G401 (cell line): ENCODE data around the gene FAM83F. TPM values are rescaled to one million over a fixed set of nuclear protein-coding genes. Genes with fewer than 3 reads are reported as not detected.

Experiments
- DNase-seq: peaks from one replicate; pipeline ENCODE4 v3.0.0-alpha.2; 2015; ENCODE audit warnings: low spot score
- in situ Hi-C: cut with HindIII; loops from 2 replicates; pipeline ENCODE4 v1.10.0; 2016; ENCODE audit warnings: low sequenced_read_pairs, mixed read lengths
- total RNA-seq: library from RNA; depleted of rRNA; stranded (reverse); fragments of >200 nt; shearing (Covaris generic); gene quantifications from 2 replicates; pipeline ENCODE4 v1.2.3, GENCODE V29; 2014; rRNA removed

The FAM83F gene
- total RNA-seq, 1 experiment from 2014 or later = 0.27 TPM

DNA sequence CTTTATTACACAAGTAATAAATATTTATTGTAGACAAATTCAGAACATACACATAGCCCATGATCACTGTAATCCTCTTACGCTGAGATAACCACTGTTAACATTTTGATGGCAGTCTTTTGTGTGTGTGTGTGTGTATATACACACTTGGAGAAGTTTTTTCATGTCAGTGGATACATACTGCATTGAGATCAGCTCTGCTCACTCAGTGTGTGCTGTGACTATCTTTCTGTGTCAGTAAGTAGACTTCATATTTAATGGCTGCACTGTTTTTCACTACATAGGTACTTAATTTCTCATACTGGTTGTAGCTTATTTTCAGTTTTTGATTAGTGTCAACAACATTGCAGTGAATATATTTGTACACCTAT is 82.9 kb downstream of the FAM83F start:
- in situ Hi-C loops = no loop called here
- DNase-seq = no peak

DNA sequence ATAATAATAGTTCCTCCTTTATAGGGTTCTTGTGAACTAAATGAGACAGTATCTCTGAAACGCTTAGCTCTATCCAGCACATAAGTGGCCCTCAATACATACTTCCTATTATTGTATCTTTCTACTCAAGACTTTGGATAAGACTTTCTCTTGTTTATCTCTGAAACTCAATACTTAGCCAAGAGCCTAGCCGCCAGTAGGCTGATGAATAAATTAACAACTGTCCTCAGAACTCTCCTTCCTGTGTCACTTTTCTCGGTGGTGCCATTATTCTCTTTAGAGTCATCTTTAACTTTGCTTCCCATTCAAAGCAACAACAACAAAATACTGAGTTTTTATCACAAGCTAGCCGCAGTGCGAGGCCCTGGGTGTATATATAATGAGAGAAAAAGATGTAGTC is 86.9 kb downstream of the FAM83F start:
- no peak for DNase-seq
- in situ Hi-C loops = no loop called here

DNA sequence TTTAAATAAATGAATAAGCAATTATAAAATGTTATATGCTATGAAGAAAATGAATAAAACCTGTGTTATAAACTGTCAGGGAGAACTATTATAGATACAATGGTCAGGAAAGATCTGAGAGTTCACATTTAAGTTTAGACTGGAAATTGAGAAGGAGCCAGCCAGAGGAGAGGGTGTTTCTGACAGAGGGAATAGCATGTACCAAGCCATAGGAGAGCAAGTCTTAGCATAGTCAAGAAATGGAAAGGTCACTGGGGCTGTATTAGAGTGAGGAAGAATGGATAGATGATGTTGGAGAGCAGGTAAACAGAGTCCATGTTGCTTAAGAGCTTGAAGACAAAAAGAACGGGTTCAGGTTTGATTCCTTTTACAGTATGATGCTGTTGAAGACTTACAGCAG is 87.4 kb downstream of the FAM83F start:
- in situ Hi-C loops = no loop called here
- DNase-seq = no peak

DNA sequence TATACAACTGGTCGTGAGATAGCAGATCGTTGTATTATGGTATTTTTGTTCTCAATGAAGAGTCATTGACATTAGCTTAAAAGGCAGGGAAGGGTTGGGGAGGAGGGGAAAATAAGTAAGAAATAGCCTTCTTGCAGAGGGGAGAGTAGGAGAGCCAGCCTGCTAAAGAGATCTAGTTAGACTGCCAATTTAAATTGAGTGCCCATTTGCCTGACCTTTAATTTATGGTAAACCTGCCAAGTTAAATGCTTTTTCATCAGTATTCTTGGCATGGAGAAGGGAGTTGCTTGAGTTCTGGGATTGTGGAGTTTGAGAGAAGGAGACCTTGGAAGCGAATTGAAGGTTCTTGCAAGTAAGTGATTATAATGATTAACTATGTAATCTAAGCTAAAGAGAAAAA is 89.0 kb downstream of the FAM83F start:
- no peak for DNase-seq
- in situ Hi-C loops = no loop called here

DNA sequence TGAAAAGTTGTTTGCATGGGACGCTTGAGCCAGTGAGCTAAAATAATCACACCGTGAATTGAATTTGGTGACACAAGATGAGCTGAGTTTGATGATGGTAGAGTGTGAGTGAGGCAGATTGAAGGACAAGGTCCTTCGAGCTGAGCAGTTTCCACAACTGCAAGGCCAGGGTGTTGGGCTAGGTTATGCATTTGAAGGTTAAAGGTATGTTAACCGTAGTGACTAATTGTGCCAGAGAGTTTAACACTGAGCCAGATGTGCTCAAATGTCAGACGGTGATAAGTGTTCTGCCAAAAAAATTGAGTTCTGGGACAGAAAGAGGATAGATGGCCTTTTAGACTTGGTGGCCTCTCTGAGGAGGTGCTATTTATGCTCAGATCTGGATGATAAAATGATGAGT is 89.5 kb downstream of the FAM83F start:
- DNase-seq = no peak
- in situ Hi-C loops = no loop called here

DNA sequence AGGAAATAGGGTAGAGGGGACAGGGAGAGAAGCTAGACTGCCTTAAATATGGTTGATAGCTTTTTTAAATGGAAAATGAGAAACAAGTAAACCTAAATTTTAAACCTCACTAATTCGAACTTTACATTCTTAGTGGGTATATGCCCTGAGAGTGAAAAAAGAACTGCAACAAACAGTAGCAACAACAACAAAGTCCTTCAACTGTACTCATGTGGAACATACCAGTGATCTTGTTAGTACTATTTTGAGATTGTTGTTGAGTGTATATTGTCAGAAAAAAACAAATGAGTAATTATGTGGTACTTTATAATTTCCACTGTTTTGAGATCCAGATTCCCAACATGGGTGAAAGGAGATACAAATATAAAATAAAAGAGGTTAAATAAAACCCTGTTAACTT is 94.1 kb downstream of the FAM83F start:
- in situ Hi-C loops = no loop called here
- DNase-seq = no peak

Other genes starting within 250 kb of the FAM83F start
- not detected in 2 replicates for gene ENTHD1, start 101.2 kb upstream of the FAM83F start, total RNA-seq
- 0.47 and 0.49 TPM in 2 replicates for gene GRAP2, start 93.9 kb upstream of the FAM83F start, total RNA-seq
- not detected in 2 replicates for gene TMA7B, start 34.6 kb upstream of the FAM83F start, total RNA-seq
- 11.1 TPM in 2 replicates for gene TNRC6B, start 183.0 kb downstream of the FAM83F start, total RNA-seq